Lower leg skin (tissue), 3 donors: Measurements from ENCODE around the gene PRR4.

ENCODE experiments used
- CTCF ChIP-seq, 3 donors: fragments of 450-650 bp; IDR thresholded peaks; one replicate each; pipeline ENCODE4 v1.5.1; 2016; ENCODE audit warnings: antibody characterized with exemption in 3 of 3, mild to moderate bottlenecking in 3 of 3, moderate library complexity in 2 of 3
- POLR2A ChIP-seq, 2 donors: fragments of 450-650 bp; IDR thresholded peaks; one replicate each; pipeline ENCODE4 v1.6.1; 2016 to 2017; ENCODE audit warnings: antibody characterized with exemption in 2 of 2, mild to moderate bottlenecking in 1 of 2, moderate library complexity in 1 of 2

GRCh38 chr12:10849425-10849878 lies at the start of gene PRR4:
- no peak for TF ChIP-seq CTCF (IDR thresholded peaks at IDR 0.05)
- TF ChIP-seq POLR2A (IDR thresholded peaks at IDR 0.05) = no peak
